LNCaP clone FGC (cell line): Measurements from ENCODE around the gene LIPC.
A peak's percentile ranks its signal among the peaks of the same experiment; 100 is the strongest.

Source experiments
- DNase-seq: peaks from one replicate; pipeline ENCODE4 v3.0.0-alpha.2; 2011; ENCODE audit warnings: low read depth
- H3K4me3 ChIP-seq: 2 replicates; pipeline ENCODE4 v1.5.1; 2011; ENCODE audit warnings: mild to moderate bottlenecking, low read depth, low read length, control low read depth
- TF ChIP-seq, protein P1 (sequence below): IDR thresholded peaks from 2 replicates; pipeline ENCODE4 v1.5.1; 2012; ENCODE audit warnings: mild to moderate bottlenecking; ENCODE audit not compliant: control insufficient read depth, insufficient read depth; ENCODE audit errors: extremely low read depth

Gene LIPC

DNA sequence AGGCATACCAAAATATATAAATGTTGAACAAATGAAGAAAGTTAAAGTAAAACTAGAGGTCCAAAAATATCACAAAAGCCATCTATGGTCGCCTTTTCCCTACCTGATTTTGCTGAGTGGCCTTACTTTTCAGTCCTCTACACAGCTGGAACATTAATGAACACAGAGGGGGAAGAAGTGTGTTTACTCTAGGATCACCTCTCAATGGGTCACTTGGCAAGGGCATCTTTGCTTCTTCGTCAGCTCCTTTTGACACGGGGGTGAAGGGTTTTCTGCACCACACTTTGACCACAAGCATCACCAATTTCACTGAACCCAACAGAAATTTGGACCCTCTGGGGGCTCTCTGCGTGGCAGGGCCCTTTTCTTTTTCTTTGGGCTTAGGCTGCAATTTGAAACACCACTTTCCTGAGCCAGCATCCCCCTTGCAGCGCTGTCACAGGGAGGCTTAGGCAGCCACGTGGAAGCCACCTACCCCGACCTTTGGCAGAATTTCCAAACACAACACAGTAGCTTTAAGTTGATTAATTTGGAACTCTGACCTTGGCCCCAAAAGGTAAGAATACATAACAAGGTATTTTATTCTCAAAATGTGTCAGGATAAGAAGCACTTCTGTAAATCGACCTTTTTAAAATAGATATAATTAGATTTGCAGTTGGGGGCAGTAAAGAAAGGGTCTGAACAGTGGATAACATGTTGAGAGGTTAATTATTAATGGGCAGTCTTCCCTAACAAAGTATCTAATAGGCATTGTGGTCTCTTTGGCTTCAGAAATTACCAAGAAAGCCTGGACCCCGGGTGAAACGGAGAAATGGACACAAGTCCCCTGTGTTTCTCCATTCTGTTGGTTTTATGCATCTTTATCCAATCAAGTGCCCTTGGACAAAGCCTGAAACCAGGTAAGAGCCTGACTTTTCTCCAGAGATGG, at the start of gene LIPC:
LIPC (plus strand) TSS at position 771 of the 929 bp plus-strand sequence; CDS start at position 813, 42 bp downstream.
- no peak within 1 kb of the TSS for H3K4me3 ChIP-seq
- no peak for DNase-seq
- TF ChIP-seq, protein P1, sequence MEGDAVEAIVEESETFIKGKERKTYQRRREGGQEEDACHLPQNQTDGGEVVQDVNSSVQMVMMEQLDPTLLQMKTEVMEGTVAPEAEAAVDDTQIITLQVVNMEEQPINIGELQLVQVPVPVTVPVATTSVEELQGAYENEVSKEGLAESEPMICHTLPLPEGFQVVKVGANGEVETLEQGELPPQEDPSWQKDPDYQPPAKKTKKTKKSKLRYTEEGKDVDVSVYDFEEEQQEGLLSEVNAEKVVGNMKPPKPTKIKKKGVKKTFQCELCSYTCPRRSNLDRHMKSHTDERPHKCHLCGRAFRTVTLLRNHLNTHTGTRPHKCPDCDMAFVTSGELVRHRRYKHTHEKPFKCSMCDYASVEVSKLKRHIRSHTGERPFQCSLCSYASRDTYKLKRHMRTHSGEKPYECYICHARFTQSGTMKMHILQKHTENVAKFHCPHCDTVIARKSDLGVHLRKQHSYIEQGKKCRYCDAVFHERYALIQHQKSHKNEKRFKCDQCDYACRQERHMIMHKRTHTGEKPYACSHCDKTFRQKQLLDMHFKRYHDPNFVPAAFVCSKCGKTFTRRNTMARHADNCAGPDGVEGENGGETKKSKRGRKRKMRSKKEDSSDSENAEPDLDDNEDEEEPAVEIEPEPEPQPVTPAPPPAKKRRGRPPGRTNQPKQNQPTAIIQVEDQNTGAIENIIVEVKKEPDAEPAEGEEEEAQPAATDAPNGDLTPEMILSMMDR, result no peak

DNA sequence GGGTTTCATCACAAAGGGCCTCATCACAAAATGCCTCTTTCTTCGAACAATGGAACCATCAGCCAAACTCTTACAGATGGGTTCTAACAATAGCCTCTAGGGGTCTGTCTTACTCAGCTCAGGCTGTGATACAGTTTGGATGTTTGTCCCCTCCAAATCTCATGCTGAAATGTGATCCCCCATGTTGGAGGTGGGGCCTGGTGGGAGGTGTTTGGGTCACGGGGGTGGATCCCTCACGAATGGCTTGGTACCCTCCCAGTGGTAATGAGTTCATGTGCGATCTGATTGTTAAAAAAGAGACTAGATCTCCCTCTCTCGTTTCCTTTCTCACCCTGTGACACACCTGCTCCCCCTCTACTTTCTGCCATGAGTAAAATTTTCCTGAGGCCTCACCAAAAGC, 47.9 kb upstream of the LIPC start:
- TF ChIP-seq, protein P1, result no peak
- no peak overlapping the region for H3K4me3 ChIP-seq
- no peak for DNase-seq

DNA sequence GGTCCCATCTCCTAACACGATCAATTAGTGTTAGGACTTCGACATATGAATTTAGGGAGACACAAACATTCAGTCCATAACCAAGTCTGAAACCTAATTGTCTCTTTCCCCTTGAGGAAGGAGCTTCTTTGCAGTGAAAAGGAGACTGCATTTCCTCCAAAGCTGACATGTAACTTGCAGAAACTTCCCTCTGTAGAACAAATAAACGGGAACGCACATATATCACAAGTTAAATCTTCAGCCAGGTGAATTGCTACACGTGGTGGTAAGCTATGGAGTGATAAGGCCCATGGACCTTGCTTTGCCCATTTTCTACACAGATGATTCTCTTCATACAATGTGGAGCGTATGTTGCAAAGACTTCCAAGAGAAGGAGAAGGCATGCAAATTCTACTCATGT, 47.1 kb upstream of the LIPC start:
- no peak overlapping the region for H3K4me3 ChIP-seq
- DNase-seq, result peak; percentile 94
- TF ChIP-seq, protein P1, result no peak

DNA sequence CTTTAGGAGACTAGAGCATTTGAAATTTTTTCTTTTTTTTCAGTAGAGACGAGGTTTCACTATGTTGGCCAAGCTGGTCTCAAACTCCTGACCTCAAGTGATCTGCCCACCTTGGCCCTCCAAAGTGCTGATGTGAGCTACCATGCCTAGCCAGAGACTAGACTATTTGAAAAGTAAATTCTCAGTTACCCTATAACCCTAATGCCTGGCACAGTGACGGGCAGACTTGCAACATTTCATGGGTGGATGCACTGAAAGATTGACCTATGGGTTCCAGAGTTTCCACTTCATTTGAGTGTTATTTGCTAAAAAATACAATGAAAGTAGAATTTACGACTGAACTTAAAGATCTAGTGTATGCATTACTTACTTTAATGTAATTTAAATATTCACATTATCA, 45.7 kb upstream of the LIPC start:
- TF ChIP-seq, protein P1, result no peak
- H3K4me3 ChIP-seq, result no peak overlapping the region
- no peak for DNase-seq

DNA sequence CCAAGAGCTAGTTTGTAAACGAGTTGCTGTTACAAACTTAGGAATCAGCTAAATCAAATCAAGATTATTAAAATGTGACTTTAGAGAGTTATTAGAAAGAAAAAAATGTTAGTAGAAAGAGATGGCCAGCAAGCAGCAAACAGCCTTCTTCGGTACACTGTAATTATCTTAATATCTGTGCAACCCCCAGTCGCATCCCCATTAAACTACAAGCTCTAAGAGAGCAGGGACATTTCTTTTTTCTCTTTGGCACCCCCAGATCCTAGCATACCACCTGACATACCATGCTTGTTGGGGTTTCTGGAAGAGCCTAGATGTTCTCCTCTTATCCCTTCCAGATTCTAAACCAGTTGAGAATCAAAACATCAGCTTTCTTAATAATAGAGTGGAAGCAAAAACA, 45.1 kb upstream of the LIPC start:
- TF ChIP-seq, protein P1, result no peak
- H3K4me3 ChIP-seq, result no peak overlapping the region
- DNase-seq, result no peak

DNA sequence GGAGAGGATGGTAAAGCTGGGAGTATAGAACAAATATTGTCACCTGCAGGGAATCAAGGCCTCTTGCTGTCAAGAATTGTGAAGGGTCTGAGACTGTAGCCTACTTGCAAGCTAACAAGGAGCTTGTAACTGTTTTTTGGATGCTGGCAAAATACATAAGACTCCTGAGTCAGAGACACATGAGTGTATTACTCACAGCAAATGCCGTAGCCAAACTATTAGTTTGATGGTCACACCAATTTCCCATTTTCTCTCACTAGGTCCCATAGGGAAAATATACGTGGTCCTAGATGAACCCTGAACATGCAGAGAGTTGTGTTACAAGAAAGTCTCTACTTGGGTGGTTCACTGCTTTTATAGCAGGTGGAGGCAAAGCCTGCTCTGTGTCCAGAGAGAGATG, 44.7 kb upstream of the LIPC start:
- DNase-seq, result no peak
- TF ChIP-seq, protein P1, result no peak

More for the DNA sequence above, 44.7 kb upstream of the LIPC start:
- H3K4me3 ChIP-seq, result no peak overlapping the region
